HG03103 (cell line): ENCODE measurements around the gene REXO1.

Experiments used
- ATAC-seq: cut with Tn5 transposase; IDR thresholded peaks from one replicate; pipeline ENCODE4 v1.9.1; 2021; ENCODE audit warnings: low read depth; ENCODE audit not compliant: unreplicated experiment

Gene REXO1

DNA sequence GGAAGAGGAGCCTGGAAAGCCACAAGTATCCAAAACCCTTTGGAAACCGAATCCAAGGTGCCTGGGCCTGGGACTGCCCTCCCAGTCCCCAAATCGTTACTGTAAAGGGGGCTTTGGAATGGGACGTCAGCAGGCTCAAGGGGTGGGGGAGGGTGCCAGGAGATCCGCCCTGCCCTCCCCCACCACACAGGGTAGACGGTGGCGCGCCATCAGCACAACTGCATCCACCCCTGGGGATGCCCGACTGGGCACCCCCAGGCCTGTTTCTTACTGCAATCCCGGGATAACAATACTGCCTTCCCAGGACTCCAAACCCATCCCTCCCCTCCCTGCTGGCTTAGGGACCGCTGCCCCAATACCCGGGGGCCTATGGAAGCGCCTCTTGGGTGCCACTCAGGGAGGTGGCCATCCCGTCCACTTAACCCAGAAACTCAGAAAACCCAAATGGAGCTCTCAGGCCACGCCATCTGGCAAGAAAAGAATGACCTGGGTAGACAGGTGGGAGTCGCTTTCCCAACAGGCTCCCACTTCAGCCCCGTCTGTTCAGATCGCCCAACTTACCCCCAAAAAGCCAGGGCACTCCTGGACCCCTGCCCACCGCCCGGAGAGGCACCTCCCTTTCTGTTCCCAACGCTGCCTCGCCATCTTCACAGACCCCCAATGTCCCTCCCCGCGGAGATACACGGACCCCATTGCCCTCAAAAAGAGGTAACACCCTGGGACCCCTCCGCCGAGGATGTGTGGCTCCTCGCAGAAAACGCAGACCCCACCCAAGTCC, 12.7 kb upstream of the REXO1 start:
- no peak for ATAC-seq

DNA sequence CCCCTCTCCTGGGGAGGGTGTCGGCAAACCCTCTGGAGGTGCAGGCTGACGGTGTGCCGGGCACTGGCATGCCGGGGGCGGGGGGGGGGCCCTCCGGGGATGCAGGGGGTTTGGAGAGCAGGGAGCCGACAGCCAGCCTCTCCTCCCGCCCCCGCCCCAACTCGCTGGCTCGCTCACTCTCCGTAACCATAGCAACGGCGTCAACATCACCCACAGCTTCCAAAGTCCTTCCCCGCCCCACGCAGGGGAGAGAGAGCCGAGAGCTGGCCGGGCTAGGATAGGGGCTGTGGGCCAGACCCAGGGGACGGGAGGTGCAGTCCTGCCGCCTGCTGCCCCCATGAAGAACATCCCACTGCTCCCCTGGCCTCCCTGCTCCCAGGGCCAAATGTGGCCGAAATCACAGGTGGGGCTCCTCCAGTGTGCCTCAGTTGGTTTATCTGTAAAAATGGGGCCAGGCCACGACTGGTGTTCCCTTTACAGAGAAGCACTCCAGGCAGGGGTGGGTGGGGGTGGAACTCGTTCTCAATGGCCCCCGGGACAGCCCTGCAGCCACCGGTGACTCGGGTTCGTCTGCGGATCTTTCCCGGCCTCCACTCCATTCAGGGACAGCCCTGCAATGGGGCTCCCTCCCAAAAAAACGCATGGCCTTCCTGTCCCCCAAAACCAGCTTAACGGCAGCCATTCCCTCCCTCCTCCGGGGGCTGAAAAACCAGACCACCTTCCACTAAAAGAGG, 11.9 kb upstream of the REXO1 start:
- ATAC-seq: no peak

DNA sequence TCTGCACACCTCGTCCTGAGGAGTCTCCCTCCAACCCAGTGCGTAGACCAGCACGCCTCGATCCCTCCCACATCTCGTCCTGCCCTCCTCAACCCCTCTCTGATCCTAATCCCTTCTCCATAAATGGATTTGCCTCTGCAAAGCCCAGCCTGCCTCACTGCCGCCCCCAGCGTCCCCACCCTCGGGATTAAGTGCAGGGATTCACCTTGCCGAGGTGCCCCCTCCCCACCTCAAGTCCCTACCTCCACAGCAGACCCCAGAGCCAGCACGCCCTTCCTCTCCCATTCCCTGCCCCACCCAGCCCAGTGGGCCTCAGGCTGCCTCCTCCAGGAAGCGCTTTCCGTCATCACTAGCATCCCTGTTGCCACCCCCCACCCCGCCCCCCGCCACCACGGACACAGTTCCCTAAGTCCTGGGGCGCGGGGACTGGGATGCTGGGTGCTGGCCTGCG, 11.1 kb upstream of the REXO1 start:
- no peak for ATAC-seq

DNA sequence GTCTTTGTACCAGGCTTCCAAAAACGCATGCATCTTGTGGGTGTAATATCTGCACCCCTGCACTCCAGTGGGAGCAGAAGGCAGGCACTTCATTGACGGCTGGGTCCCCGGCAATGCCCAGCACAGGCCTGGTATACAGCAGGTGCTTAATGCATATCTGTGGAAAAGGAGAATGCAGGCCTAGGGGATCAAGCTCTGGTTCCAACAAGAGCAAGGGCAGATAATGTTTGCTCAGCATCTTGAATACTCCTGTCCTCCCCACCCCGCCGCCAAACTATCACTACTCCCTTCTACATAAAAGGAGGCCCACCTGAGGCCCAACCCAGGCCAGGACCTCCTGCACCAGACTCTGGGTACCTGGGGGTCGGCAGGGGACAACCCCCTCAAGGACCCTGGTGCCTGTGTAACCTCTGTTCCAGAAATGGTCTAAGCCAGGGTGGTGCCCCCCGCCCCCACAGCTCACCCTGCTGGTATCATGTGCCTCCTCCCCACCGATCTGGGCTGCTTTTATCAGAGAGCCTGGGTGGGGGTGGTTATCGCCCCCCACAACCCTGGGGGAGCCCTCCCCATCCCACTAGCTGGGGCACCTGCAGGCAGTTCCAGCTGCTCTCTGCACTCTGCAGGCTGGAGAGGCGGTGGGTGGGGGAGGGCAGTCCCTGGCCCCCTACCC, 10.3 kb upstream of the REXO1 start:
- no peak for ATAC-seq

DNA sequence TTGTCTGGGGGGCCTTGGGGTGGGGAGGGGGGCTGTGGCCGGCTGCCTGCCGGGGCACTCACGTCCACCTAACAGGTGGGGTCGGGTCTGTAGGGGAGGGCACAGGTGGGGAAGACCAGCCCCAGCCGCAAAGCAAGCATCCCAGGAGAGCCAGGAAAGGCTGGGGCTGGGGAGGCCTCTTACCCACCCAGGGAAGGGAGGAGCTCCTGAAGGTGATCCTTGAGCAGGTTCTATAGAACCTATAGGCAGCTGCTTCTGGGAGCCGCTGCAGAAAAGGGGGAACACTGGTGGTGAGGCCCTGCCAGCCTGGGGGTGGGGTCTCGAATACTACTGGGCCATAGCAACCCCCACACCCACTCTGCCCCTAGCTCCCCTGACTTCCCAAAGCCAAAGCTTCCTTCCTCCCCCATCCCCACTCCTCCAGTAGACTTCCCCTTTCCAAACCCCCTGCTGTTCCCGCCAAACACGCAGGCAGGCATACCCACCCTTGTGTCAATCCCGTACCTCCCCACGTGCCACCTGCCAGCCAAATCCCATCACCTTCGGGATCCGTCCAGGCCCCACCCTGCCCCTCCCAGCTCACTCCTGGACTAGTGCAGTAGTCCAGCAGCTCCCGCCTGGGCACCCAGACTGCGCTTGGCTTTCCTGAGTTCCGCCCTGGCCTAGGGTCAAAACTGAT, 9.5 kb upstream of the REXO1 start:
- ATAC-seq: no peak

DNA sequence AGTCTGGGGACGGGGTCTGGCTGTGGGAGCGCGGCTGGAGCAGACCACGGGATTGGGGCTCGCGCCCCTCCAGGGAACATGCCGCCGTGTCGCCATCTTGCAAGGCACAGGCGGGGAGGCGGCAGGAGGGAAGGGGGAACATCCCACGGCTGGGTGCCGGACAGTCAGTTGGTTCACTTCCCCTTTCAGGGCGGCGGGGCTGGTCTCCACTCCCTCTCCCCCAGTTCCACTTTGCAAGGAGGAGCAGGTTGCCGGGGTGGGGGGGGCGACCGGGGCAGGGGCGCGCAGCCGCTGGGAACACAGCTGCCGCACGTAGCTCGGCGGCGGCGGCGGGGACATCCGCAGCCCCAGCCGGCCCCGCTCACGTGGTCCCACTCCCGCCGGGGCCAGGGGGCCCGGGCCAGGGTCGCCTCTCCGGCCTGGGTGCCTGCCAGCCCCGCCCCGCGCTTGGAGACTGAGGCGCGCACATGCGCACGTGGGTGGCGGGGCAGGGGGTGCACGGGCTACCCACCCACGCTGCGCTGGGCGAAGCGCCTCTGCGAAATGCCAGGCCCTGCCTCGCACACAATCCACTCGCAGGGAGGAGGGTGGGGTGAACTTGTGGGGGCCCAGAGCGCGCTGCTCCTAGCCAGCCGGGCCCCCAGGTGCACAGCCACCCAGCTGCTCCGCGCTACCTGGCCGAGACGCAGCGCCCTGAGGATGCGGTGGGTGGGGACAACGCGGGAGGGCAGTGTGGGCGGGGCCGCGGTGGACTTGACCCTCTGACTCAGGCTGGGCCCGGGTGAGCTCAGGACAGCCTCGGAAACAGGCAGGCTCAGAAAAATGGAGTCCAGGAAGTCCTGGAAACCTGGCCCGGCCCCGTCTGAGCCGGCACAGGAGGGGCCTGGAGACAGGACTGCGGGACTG, 8.7 kb upstream of the REXO1 start:
- ATAC-seq: no peak

DNA sequence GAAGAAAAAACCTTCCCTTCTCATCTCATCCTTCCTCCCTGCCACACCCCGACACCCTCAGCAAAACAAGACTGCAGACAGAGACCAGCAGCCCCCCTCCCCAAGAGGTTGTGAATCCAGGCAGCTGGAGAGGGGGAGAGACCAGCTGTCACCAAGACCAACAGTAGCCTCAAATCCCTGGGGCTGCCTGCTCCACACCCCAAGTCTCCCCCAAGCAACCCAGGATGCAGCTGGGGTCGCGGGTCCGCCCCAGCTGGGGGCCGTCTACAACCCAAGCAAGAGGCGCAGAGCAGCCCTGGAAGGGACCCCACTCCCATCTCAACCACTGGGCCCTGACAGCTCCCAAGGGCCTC, 8.0 kb upstream of the REXO1 start:
- ATAC-seq: no peak

DNA sequence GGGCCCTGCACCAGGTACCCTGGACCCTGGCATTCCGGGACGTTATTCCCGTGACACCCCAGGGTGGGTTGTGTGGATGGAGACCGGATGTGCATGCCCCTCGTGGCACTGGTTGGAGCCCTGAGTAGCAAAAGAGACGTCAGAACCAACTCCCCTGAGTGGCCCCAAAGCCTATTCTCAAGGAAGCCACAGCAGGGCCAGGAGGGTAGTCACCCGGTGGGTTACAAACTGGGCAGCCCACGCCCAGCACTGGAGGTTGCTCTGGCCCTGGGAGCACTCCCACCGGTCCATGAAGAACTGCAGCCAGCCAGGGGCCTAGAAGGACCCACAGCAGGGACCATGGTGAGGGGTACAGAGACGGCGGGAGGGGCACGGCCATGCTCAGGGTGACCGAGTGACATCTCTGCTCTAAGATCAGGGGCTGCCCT, 7.6 kb upstream of the REXO1 start:
- ATAC-seq: no peak

DNA sequence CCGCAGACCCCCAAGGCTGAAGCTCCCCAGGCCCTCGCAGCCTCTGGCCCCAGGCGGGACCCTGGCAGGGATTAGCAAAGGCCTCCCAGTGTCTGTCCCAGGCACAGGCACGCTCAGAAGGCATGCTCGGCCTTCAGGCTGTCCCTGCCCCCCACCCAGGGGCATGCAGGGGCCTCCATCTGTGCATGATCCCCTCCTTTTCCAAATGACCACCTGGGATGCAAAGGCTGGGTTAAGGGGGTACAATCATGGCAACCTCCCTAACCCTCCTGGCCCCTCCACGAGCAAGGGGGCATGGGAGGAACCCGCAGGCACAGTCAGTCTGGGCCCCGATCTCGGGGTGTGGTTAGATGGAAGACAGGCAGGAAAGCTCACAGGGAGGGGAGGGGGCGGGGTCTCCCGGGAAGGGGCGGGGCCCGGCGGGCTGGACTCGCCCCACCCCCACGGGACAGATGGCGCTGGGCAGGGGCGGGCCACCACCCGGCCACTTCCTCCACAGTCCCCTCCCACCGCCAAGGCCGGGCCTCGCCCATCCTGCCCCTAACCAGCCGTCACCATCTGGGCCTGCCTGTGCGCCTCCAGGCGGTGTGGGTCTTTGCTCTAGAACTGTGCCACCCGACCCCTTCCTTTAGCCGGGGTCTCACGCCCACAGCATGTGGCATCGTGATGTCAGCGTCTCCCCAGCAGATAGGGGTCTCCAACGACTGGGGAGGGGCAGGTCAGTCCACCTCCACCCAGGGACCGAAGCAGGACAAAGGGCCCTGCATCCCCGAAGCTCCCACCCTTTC, 7.0 kb upstream of the REXO1 start:
- peak; percentile 41 for ATAC-seq

DNA sequence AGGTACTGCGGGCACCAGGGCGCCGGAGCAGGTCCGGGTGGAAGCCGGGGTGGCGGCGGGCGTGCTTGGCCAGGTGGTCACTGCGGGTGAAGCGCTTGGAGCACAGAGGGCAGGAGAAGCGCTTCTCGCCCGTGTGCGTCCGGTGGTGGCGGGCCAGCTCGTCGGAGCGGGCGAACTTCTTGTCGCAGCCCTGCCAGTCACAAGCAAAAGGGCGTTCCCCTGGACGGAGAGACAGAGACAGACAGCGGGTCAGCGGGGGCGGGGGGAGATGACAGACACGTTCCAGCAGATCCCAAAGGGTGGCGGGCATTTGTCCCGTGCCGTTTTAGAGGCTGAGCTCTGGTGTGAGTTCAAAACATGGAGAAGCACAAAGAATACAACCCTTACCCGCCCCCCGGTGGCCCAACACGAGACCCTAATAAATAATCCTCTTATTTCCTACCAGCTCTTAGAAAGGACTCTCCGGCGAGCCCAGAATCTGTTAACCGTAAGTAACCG, 6.3 kb upstream of the REXO1 start:
- no peak for ATAC-seq

DNA sequence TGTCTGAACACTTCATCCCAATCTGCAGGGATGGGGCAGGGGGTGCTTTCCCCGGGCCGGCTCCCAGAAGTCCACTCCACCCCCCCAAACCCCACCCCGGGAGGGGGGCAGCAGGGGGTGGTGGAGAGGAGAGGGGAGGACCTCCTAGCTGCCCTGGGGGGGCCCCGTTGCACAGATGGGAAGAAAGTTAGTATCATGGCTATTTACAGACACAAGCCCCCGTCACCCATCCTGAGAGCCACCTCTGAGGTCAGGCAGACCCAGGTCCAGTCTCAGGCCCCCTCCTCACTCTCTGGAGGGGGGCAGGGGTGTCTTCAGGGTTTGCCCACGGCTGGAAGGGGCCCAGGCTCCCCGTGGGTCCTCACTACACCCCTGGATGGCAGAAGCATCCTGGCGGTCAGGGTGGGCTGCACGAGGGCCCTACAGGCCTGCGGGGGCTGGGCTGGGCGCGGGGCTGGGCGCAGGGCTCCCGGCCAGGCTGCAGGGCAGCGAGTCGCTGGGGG, 5.8 kb upstream of the REXO1 start:
- no peak for ATAC-seq

DNA sequence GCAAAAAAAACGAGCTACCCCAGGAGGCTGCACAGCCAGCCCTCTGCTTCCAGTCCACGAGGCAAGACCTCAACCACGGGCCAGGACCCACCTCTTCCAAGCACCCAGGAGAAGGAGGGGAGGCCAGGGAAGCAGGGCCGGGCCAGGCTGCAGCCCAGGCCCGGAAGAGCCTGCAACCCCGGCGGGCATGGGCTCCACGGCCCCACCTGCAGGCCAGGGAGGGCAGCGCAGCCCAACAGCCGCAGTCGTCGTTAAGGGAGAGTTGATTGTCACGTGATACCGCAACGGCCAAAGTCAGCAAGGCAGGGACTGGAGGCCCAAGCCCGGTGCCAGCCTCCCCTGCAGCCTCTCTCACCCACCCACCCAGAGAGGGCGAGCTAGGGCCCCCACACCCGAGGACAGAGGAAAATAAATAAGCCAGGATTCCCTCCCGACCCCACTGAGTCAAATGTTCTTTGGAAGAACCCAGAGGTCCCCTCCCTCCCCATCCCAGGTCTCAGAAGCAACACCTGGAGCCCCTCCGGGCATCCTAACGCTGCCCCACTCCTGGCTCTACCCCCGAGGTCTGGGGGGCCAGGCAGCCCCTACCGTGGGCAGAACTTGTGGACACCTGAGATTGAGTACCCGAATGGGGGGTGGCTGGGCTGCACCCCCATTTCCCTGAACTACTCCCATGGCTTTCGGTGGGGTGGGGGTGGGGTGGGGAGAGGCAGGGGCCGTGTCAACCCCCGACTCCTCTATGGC, 5.2 kb upstream of the REXO1 start:
- no peak for ATAC-seq

DNA sequence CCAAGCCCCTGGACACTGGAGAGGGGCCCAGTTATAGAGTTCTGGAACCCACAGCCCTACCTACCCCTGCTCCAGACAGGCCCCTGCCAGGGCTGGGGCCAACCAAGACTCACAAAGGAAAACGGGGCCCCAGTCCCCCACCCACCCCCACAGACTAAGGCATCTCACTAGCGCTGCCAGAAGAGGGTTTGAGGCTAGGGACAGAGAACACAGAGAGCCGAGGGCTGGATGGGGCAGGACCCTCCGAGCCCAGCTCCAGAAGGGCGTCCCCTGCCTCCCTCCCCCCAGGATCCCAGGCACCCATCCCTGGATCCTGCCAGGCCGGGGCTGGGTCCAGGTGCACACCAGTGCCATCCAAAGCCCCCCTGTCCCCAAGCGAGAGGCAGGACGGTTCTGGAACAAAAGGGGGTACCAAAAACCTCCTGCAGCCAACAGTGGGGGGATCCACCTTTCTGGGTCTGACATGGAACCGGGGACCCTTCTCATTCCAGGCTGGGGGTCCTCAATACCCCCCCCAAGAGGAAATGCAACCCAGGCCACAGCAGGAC, 4.4 kb upstream of the REXO1 start:
- no peak for ATAC-seq

DNA sequence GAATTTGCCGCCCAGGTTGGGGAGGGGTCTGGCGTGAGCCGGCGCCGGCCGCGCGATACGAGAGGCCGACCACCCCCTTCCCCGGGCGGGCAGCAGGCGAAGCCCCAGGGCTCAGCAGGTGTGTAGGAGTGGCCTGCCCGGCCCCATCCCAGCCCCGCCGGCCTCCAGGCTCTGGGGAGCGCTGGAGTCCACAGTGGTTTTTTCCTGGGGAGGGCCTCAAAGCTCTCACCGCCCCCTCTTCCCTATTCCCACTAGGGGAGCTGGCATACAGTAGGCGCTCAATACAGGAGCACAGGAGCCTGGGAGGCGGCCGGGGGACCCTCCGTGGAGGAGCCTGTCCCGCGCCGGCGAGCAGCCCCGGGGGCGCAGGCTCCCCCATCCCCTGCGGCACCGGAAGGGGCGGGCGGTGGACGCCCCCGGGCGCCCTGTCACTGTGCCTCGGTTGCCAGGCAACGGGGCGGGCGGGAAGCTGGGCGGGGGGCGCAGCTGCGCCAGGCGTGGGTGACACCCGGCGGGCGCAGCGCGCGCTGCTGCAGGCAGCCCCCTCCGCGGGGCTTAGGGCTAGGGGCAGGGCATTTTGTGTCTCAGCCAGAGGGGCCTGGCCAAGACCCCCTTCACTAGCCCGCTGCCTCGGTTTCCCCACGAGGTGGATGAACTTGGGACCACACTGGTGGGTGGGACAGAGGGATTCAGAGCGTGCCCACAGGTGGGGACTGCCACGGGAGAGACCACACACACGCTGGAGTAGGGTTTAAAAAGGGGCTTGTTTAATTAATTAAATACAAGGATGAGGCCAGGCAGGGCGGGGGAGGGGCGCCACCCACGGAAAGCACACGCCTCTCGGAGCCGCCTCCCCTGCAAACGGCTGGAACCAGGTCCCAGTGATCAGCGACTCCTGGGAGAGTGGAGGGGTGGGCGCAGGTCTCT, 3.6 kb upstream of the REXO1 start:
- ATAC-seq: no peak

DNA sequence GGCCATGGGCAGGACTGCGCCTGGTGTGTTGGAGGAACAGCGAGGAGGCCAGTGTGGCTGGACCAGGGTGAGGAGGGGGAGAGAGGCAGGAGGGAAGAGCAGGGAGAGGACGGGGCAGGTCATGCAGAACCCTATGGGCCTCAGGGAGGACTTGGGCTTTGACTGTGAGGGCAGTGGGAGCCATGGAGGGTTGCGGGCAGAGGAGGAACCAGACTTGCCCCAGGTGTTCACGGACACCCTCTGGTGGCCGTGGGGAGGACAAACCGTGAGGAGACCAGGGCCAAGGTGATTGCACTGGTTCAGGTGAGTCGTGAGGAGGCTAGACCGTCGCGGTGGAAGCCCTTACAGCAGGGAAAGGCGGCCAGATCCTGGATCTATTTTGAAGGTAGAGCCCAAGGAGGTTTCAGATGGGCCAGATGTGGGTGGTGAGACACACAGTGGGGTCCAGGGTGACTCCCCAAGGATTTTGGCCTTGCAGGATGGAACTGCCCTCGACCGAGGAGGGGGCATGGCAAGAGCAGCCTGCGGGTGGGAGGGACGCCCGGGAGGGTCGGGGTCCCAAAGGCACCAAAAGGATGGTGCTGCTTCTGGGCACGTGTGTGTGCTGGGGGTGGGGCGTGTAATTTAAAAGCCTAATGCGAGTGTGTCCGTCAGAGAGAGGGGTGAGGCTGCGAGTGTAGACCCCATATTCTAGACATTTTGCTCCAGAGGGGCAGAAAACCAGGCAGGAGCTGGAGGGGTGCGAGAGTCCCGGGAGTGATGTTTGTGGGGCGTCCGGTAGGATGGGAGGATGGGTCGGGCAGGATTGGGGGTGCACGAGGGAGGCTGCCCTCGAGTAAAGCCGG, 2.7 kb upstream of the REXO1 start:
- no peak for ATAC-seq

DNA sequence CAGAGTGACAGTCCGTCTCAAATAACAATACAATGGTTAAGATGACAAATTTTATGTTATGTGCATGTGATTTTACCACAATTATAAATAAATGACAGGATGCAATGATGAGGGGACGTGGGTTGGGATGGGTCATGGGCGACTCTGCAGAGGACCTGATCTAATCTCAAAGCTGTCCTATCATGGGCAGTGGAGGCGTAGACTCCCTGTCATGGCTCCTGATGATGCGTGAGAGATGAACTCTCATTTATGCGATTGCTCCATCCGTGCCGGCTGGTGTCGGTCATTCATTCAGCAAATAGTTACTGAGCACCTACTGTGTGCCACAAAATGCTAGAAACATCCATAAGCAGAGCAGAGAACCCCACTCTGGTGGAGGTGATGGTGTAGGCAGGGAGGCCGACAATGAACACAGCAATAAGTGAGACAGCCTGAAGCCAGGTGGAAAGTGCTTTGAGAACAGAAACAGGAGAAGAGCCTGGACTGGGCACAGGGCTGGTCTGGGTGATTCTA, 1.7 kb upstream of the REXO1 start:
- no peak for ATAC-seq
